ENCODE measurements around the gene FBXL5. TPM values are rescaled to one million over a fixed set of nuclear protein-coding genes. Genes with fewer than 3 reads are reported as not detected.

FBXL5 gene
- total RNA-seq, 1 donor from 2014 or later = 92.2 TPM

DNA sequence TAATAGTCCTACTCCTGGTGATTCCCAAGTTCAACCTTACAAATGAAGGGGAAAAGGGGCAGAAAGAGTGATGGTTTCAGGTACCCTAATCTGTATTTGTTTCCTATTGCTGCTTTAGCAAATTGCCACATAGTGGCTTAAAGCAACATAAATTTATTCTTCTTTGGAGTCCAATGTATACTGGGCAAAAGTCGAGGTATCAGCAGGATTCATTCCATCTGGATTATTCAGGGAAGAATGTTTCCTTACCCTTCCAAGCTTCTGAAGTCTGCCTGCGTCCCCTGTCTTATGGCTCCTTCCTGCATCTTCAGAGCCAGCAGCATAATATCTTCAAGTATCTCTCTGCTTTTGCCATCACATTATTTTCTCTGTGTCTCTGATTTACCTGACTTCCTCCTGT is 37.4 kb upstream of the FBXL5 start:
- Histone ChIP-seq H3K27me3 (ENCODE audit: insufficient read depth, low read length) (no peaks in the 10 kb centered on the region), H3K79me2 (ENCODE audit: insufficient read depth, low read length) (peaks cover 3% of the 10 kb centered on the region), H3K27ac (ENCODE audit: low read depth, low read length) (peak overlapping the region; percentile 99), H2AFZ (ENCODE audit: low read depth, low read length) (no peak overlapping the region), H3K9ac (ENCODE audit: low read length) (peak overlapping the region; percentile 78), H4K20me1 (ENCODE audit: insufficient read depth, low read length) (no peaks in the 10 kb centered on the region), H3K4me2 (ENCODE audit: low read length) (no peak overlapping the region), H3K4me1 (ENCODE audit: insufficient read depth, low read length) (peaks cover 59% of the 10 kb centered on the region), H3K4me3 (ENCODE audit: insufficient read depth, low read depth, low read length) (no peak overlapping the region), H3K9me3 (ENCODE audit: insufficient read depth, low read depth, low read length) (no peaks in the 10 kb centered on the region), H3K36me3 (ENCODE audit: insufficient read depth, low read length) (peaks cover 12% of the 10 kb centered on the region)
- no peak overlapping the region for H3K4me3 Mint-ChIP-seq (ENCODE audit: unreplicated experiment)
- DNase-seq (ENCODE audit: low read depth) = no peak
- peaks cover 11% of the 10 kb centered on the region for H3K36me3 Mint-ChIP-seq (ENCODE audit: low read depth, unreplicated experiment)
- peak overlapping the region; percentile 96 for H3K27ac Mint-ChIP-seq (ENCODE audit: unreplicated experiment)
- H3K4me1 Mint-ChIP-seq (ENCODE audit: low read depth, unreplicated experiment) = peaks cover 73% of the 10 kb centered on the region
- no peak for TF ChIP-seq EZH2 (IDR thresholded peaks at IDR 0.05; ENCODE audit: insufficient read depth, low read length)
- peak; percentile 75 for FAIRE-seq
- H3K27me3 Mint-ChIP-seq (ENCODE audit: low read depth, unreplicated experiment) = no peaks in the 10 kb centered on the region
- peaks cover 6% of the 10 kb centered on the region for H3K9me3 Mint-ChIP-seq (ENCODE audit: unreplicated experiment)

DNA sequence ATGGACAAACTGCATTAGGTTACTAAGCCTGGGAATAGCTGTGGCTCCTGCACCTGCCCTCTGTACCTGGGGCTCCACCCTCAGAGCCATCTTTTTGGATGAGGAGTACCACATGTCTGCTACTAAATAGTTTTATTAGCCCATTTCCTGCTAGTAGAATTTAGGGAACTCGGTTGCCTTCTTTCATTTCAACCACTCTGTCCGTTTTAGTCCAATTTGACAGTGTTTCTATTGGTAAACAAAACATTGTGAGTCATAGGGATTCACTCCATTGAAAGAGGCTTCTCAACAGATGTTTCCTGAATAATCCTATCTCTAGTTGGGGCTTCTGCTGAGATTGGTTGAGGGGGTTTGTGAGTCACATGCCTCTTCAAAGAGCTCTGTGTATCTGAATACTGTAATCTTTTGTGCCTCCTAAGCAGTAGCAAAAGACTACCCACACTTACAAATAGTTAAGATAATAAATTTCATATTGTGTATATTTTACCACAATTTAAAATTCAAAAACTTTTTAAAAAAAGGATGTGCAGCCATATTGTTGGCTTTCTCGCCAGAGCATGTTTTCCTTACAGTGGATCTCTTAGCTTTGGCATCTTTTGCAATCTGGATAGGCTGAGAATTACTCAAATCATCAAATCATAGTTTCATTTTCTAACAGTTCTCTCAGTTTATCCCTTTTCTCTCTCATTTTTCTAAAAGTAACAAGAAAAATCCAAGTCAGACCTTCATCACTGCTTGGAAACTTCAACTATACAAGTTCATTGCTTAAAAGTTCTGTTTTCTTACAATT is 36.4 kb upstream of the FBXL5 start:
- peak overlapping the region; percentile 99 for H3K27ac ChIP-seq (ENCODE audit: low read depth, low read length)
- peaks cover 76% of the 10 kb centered on the region for H3K4me1 Mint-ChIP-seq (ENCODE audit: low read depth, unreplicated experiment)

DNA sequence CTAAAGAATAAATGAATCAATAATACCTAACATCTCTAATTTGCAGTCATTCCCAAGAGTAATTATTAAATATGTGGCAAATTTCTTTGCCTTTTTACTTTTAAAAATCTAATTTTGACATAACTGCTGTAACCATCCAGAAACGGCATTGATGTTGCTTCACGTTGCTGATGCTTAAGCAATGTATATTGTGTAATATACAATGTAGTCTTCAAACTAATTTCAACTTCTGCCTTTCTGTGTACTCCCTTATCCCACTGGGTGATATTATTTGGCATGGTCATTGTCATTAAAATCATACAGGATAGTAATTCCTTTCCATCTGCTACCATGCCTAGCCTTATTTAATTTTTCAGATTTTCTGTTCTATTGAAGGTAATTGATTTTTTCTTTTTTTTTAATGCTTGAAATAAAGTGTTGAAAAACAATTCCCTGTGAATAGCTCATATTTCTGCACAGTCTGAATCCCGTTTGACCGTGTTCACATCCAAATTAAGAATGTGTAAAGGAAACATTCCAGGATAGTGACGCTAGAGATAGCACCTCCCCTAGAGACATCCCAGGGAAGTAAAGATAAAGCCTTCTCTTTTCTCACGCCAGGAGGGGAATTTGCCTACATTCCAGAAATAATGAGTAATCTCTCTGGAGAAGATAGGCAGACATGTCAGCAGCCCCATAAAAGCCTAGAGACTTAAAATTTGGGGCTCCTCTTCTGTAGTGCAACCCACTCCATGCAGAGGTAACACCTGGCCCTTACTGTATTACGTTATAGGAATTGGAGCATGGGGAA is 35.1 kb upstream of the FBXL5 start:
- DNase-seq (ENCODE audit: low read depth) (peak; percentile 98), FAIRE-seq (peak; percentile 99)
- peak overlapping the region; percentile 96 for H3K27ac Mint-ChIP-seq (ENCODE audit: unreplicated experiment)
- TF ChIP-seq EZH2 (IDR thresholded peaks at IDR 0.05; ENCODE audit: insufficient read depth, low read length) = no peak
- TF ChIP-seq, protein P1, sequence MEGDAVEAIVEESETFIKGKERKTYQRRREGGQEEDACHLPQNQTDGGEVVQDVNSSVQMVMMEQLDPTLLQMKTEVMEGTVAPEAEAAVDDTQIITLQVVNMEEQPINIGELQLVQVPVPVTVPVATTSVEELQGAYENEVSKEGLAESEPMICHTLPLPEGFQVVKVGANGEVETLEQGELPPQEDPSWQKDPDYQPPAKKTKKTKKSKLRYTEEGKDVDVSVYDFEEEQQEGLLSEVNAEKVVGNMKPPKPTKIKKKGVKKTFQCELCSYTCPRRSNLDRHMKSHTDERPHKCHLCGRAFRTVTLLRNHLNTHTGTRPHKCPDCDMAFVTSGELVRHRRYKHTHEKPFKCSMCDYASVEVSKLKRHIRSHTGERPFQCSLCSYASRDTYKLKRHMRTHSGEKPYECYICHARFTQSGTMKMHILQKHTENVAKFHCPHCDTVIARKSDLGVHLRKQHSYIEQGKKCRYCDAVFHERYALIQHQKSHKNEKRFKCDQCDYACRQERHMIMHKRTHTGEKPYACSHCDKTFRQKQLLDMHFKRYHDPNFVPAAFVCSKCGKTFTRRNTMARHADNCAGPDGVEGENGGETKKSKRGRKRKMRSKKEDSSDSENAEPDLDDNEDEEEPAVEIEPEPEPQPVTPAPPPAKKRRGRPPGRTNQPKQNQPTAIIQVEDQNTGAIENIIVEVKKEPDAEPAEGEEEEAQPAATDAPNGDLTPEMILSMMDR (IDR thresholded peaks at IDR 0.05; ENCODE audit: insufficient read depth, low read depth, low read length) = no peak
- H3K4me3 ChIP-seq (ENCODE audit: insufficient read depth, low read depth, low read length) = no peak overlapping the region
- H4K20me1 ChIP-seq (ENCODE audit: insufficient read depth, low read length) = no peaks in the 10 kb centered on the region
- H3K9ac ChIP-seq (ENCODE audit: low read length) = peak overlapping the region; percentile 82
- H3K27me3 Mint-ChIP-seq (ENCODE audit: low read depth, unreplicated experiment) = no peaks in the 10 kb centered on the region
- peaks cover 25% of the 10 kb centered on the region for H3K79me2 ChIP-seq (ENCODE audit: insufficient read depth, low read length)
- H3K9me3 ChIP-seq (ENCODE audit: insufficient read depth, low read depth, low read length) = no peaks in the 10 kb centered on the region
- no peak overlapping the region for H3K4me3 Mint-ChIP-seq (ENCODE audit: unreplicated experiment)
- H3K4me2 ChIP-seq (ENCODE audit: low read length) = peak overlapping the region; percentile 66
- H3K9me3 Mint-ChIP-seq (ENCODE audit: unreplicated experiment) = no peaks in the 10 kb centered on the region
- H3K36me3 ChIP-seq (ENCODE audit: insufficient read depth, low read length) = peaks cover 34% of the 10 kb centered on the region
- H2AFZ ChIP-seq (ENCODE audit: low read depth, low read length) = no peak overlapping the region
- H3K27ac ChIP-seq (ENCODE audit: low read depth, low read length) = peak overlapping the region; percentile 99
- no peaks in the 10 kb centered on the region for H3K27me3 ChIP-seq (ENCODE audit: insufficient read depth, low read length)
- H3K4me1 Mint-ChIP-seq (ENCODE audit: low read depth, unreplicated experiment) = peaks cover 75% of the 10 kb centered on the region
- H3K4me1 ChIP-seq (ENCODE audit: insufficient read depth, low read length) = peaks cover 53% of the 10 kb centered on the region
- peaks cover 13% of the 10 kb centered on the region for H3K36me3 Mint-ChIP-seq (ENCODE audit: low read depth, unreplicated experiment)

More for the DNA sequence above, 36.4 kb upstream of the FBXL5 start:
- no peaks in the 10 kb centered on the region for H3K9me3 Mint-ChIP-seq (ENCODE audit: unreplicated experiment)
- no peak for TF ChIP-seq EZH2 (IDR thresholded peaks at IDR 0.05; ENCODE audit: insufficient read depth, low read length)
- TF ChIP-seq, protein P1 (IDR thresholded peaks at IDR 0.05; ENCODE audit: insufficient read depth, low read depth, low read length) = no peak
- no peaks in the 10 kb centered on the region for H3K27me3 Mint-ChIP-seq (ENCODE audit: low read depth, unreplicated experiment)
- FAIRE-seq = peak; percentile 59
- H2AFZ ChIP-seq (ENCODE audit: low read depth, low read length) = no peak overlapping the region
- H3K79me2 ChIP-seq (ENCODE audit: insufficient read depth, low read length) = peaks cover 12% of the 10 kb centered on the region
- peak overlapping the region; percentile 18 for H3K4me3 Mint-ChIP-seq (ENCODE audit: unreplicated experiment)
- peak overlapping the region; percentile 96 for H3K27ac Mint-ChIP-seq (ENCODE audit: unreplicated experiment)
- peak overlapping the region; percentile 21 for H3K4me2 ChIP-seq (ENCODE audit: low read length)
- no peaks in the 10 kb centered on the region for H3K9me3 ChIP-seq (ENCODE audit: insufficient read depth, low read depth, low read length)
- H3K27me3 ChIP-seq (ENCODE audit: insufficient read depth, low read length) = no peaks in the 10 kb centered on the region
- peak overlapping the region; percentile 78 for H3K9ac ChIP-seq (ENCODE audit: low read length)
- H3K4me1 ChIP-seq (ENCODE audit: insufficient read depth, low read length) = peaks cover 59% of the 10 kb centered on the region
- H3K36me3 ChIP-seq (ENCODE audit: insufficient read depth, low read length) = peaks cover 21% of the 10 kb centered on the region
- H4K20me1 ChIP-seq (ENCODE audit: insufficient read depth, low read length) = no peaks in the 10 kb centered on the region
- peak; percentile 69 for DNase-seq (ENCODE audit: low read depth)
- H3K36me3 Mint-ChIP-seq (ENCODE audit: low read depth, unreplicated experiment) = peaks cover 6% of the 10 kb centered on the region
- no peak overlapping the region for H3K4me3 ChIP-seq (ENCODE audit: insufficient read depth, low read depth, low read length)

Data from astrocyte (in vitro differentiated cells and primary cell).